ENCODE measurements around the gene MARCHF6.

MARCHF6 gene

GRCh38 chr5:10332301-10332700 lies 21.2 kb upstream of the MARCHF6 start:
- no peak for TF ChIP-seq CTCF (IDR thresholded peaks at IDR 0.05; ENCODE audit: low read depth, low read length, missing control alignments)
- no peak overlapping the region for H3K4me3 ChIP-seq (replicated peaks; ENCODE audit: low read depth, low read length)
- DNase-seq (ENCODE audit: extremely low read depth, low read depth): no peak

- no peak for DNase-seq (ENCODE audit: extremely low read depth, low read depth)
- peak overlapping the region; percentile 44 for H3K4me3 ChIP-seq (replicated peaks; ENCODE audit: low read depth, low read length)
- TF ChIP-seq CTCF (IDR thresholded peaks at IDR 0.05; ENCODE audit: low read depth, low read length, missing control alignments): no peak
Measured at GRCh38 chr5:10333154-10334006, 20.1 kb upstream of the MARCHF6 start.

- no peak for DNase-seq (ENCODE audit: extremely low read depth, low read depth)
Measured at GRCh38 chr5:10334831-10335230, 18.7 kb upstream of the MARCHF6 start.

GRCh38 chr5:10335711-10336470 lies 17.6 kb upstream of the MARCHF6 start:
- TF ChIP-seq CTCF (IDR thresholded peaks at IDR 0.05; ENCODE audit: low read depth, low read length, missing control alignments): no peak
- no peak for DNase-seq (ENCODE audit: extremely low read depth, low read depth)

More at GRCh38 chr5:10334831-10335230, 18.7 kb upstream of the MARCHF6 start:
- no peak overlapping the region for H3K4me3 ChIP-seq (replicated peaks; ENCODE audit: low read depth, low read length)
- no peak for TF ChIP-seq CTCF (IDR thresholded peaks at IDR 0.05; ENCODE audit: low read depth, low read length, missing control alignments)

GRCh38 chr5:10337107-10337506 lies 16.4 kb upstream of the MARCHF6 start:
- TF ChIP-seq CTCF (IDR thresholded peaks at IDR 0.05; ENCODE audit: low read depth, low read length, missing control alignments): no peak
- DNase-seq (ENCODE audit: extremely low read depth, low read depth): no peak

More at GRCh38 chr5:10335711-10336470, 17.6 kb upstream of the MARCHF6 start:
- no peak overlapping the region for H3K4me3 ChIP-seq (replicated peaks; ENCODE audit: low read depth, low read length)

GRCh38 chr5:10337986-10338385 lies 15.5 kb upstream of the MARCHF6 start:
- no peak overlapping the region for H3K4me3 ChIP-seq (replicated peaks; ENCODE audit: low read depth, low read length)
- no peak for DNase-seq (ENCODE audit: extremely low read depth, low read depth)
- no peak for TF ChIP-seq CTCF (IDR thresholded peaks at IDR 0.05; ENCODE audit: low read depth, low read length, missing control alignments)

More at GRCh38 chr5:10337107-10337506, 16.4 kb upstream of the MARCHF6 start:
- H3K4me3 ChIP-seq (replicated peaks; ENCODE audit: low read depth, low read length): no peak overlapping the region
